ENCODE data around the gene CMIP.

DNA sequence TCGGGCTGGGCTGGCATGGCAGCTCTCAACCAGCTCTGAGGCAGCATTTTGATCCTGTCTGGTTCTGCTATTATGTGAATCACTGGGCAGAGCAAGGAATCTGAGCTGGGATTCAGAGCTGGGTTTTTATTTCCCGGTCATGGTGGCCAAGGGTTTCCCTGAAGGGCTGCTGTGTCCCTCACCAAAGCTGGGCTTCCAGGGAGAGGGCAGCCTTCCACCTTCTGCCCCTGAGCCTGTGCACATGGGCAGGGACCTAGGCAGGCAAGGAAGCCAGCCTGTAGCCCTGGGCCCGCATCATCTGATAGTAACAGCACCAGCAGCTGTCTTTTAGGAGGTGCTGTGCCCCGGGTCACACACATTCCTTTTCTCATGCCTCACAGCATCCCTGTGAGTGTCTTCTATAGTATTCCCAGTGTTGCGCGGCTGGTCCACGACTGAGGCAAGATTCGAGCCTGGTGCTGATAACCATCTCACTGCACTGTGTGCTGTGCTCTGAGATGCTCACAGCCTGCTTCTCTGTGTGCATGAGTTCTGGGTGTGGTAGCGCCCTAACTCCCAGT lies 249.2 kb downstream of the CMIP start:
- TF ChIP-seq SP1 (IDR thresholded peaks at IDR 0.05) (no peak), ARNT (IDR thresholded peaks at IDR 0.05) (no peak)
